ENCODE results near the gene DENND1B.
A peak's percentile ranks its signal among the peaks of the same experiment; 100 is the strongest.
"Not testable (repeated sequence)": the region's sequence is repeated elsewhere in the genome, so short reads cannot be mapped to it uniquely, and the experiment has no call there.

Gene DENND1B

GRCh38 chr1:197544130-197544529 lies 231.2 kb downstream of the DENND1B start:
- DNase-seq: no peak

GRCh38 chr1:197541411-197541810 lies 233.9 kb downstream of the DENND1B start:
- DNase-seq: no peak

GRCh38 chr1:197526736-197527371 lies 248.4 kb downstream of the DENND1B start:
- DNase-seq: peak; percentile 54 to 60

GRCh38 chr1:197521118-197521739 lies 254.1 kb downstream of the DENND1B start:
- peak; percentile 28 to 31 for DNase-seq

GRCh38 chr1:197519741-197520334 lies 255.4 kb downstream of the DENND1B start:
- DNase-seq: peak; percentile 4 to 33

GRCh38 chr1:197515421-197515820 lies 259.9 kb downstream of the DENND1B start:
- DNase-seq: no peak

- DNase-seq: no peak
Observed at GRCh38 chr1:197510691-197511378, 264.4 kb downstream of the DENND1B start.

- no peak for DNase-seq
Observed at GRCh38 chr1:197496722-197497121, 278.6 kb downstream of the DENND1B start.

- not testable (repeated sequence) for DNase-seq
Observed at GRCh38 chr1:197491505-197491904, 283.8 kb downstream of the DENND1B start.

- DNase-seq: no peak
Observed at GRCh38 chr1:197486946-197487345, 288.3 kb downstream of the DENND1B start.

- no peak for DNase-seq
Observed at GRCh38 chr1:197485790-197486189, 289.5 kb downstream of the DENND1B start.

GRCh38 chr1:197481101-197481500 lies 294.2 kb downstream of the DENND1B start:
- no peak for DNase-seq

GRCh38 chr1:197480446-197480845 lies 294.8 kb downstream of the DENND1B start:
- no peak for DNase-seq

GRCh38 chr1:197472141-197472540 lies 303.1 kb downstream of the DENND1B start:
- no peak for DNase-seq

GRCh38 chr1:197471248-197471985 lies 303.9 kb downstream of the DENND1B start:
- no peak for DNase-seq

GRCh38 chr1:197470330-197470729 lies 304.9 kb downstream of the DENND1B start:
- no peak for DNase-seq

GRCh38 chr1:197469620-197470210 lies 305.6 kb downstream of the DENND1B start:
- peak; percentile 41 to 50 for DNase-seq

- DNase-seq: no peak
Observed at GRCh38 chr1:197468543-197469175, 306.6 kb downstream of the DENND1B start.

- DNase-seq: no peak
Observed at GRCh38 chr1:197467881-197468280, 307.4 kb downstream of the DENND1B start.

GRCh38 chr1:197466813-197467212 lies 308.5 kb downstream of the DENND1B start:
- DNase-seq: no peak

GRCh38 chr1:197465528-197466327 lies 309.6 kb downstream of the DENND1B start:
- DNase-seq: no peak
